Ovary (tissue), 9 donors: ENCODE results near the gene CMTM2. TPM values are rescaled to one million over a fixed set of nuclear protein-coding genes. Genes with fewer than 3 reads are reported as not detected.
A peak's percentile ranks its signal among the peaks of the same experiment; 100 is the strongest.

ENCODE experiments used
- DNase-seq, 5 donors: peaks; one replicate each; pipeline ENCODE4 v3.0.0-alpha.2; 2019 to 2020
- H3K27ac ChIP-seq, 2 donors: fragments of 200-600 bp; one replicate each; pipeline versions ENCODE4 v1.5.1 to v1.8.0; 2019 to 2022
- H3K27me3 ChIP-seq: fragments of 200-600 bp; one replicate; pipeline ENCODE4 v1.8.0; 2022
- H3K36me3 ChIP-seq: fragments of 200-600 bp; sonication (generic); one replicate; pipeline ENCODE4 v1.5.1; 2019
- H3K4me1 ChIP-seq: one replicate; pipeline ENCODE4 v1.8.1; 2013; ENCODE audit warnings: mild to moderate bottlenecking, moderate library complexity; ENCODE audit not compliant: insufficient read depth
- H3K4me3 ChIP-seq: fragments of 200-600 bp; sonication (generic); one replicate; pipeline ENCODE4 v1.5.1; 2017
- H3K9me3 ChIP-seq, 2 donors: fragments of 200-600 bp in 1 of 2; sonication (generic) in 1 of 2; one replicate each; pipeline versions ENCODE4 v1.5.1 to v1.8.1; 2013 to 2019; ENCODE audit warnings: mild to moderate bottlenecking in 1 of 2, moderate library complexity in 1 of 2
- EP300 ChIP-seq: sonication (generic); formaldehyde crosslinking; IDR thresholded peaks from one replicate; pipeline ENCODE4 v1.6.1; 2017; ENCODE audit warnings: antibody characterized with exemption
- POLR2A ChIP-seq: fragments of 450-650 bp; IDR thresholded peaks from one replicate; pipeline ENCODE4 v1.6.1; 2017; ENCODE audit warnings: antibody characterized with exemption, mild to moderate bottlenecking, moderate library complexity
- WGBS, 3 donors: extraction: QIAGEN DNeasy Blood & Tissue Kit in 1 of 3; methylation state at CpG; one replicate each; pipeline versions ENCODE4 v1.1.5 to v1.1.7; 2013 to 2017; 5-methylcytosine and 5-hydroxymethylcytosine counted together
- intact Hi-C, 4 donors: fragments of 100-400 bp; cut with DNase I; formaldehyde crosslinking; loops; one replicate each; pipeline versions ENCODE4 v1.11.0 to v1.15.1; 2022 to 2023
- polyA plus RNA-seq, 2 donors: library from polyadenylated mRNA; stranded (reverse); fragments of 200-250 nt in 1 of 2; fragments of 350-450 nt in 1 of 2; fragmentation: Illumina TruSeq in 1 of 2; extraction: RNeasy Lipid Tissue Mini Kit (QIAGEN cat#74804) in 1 of 2; gene quantifications; one replicate each; pipeline ENCODE4 v1.2.3, GENCODE V29; 2013 to 2014
- total RNA-seq, 7 donors: library from RNA; depleted of rRNA in 2 of 7; stranded (reverse); fragments of >200 nt in 2 of 7; fragmentation: NEBNext Ultra II Directional in 3 of 7; extraction: Animal tissue kit (Norgen Biotek cat#: 25700) in 3 of 7; gene quantifications; one replicate each; pipeline versions ENCODE4 v1.1.0 to v1.2.4, GENCODE V29; 2016 to 2023
- TF ChIP-seq, protein P1 (sequence below), 3 donors: fragments of 450-650 bp in 2 of 3; fragments of 200-600 bp in 1 of 3; IDR thresholded peaks; one replicate each; pipeline versions ENCODE4 v1.5.1 to v1.8.0; 2016 to 2022; ENCODE audit warnings: antibody characterized with exemption in 3 of 3, mild to moderate bottlenecking in 1 of 3
- donor health status: DM: no; HTN: no; CAD: no; lungs with moderate emphysema.
- donor health status: DM: no; HTN: no; CAD: no.
- donor health status: Bipolar disorder and iron deficiency.
- donor health status: DM: yes; HTN: yes; CAD: no.
- donor health status: DM: no; HTN: no; CAD: no.
- donor health status: DM: yes; HTN: yes; CAD: no.

CMTM2 gene
- total and polyA plus RNA-seq, 9 donors, result 0.21 to 1.8 (median 0.38) TPM; not detected in 6

DNA sequence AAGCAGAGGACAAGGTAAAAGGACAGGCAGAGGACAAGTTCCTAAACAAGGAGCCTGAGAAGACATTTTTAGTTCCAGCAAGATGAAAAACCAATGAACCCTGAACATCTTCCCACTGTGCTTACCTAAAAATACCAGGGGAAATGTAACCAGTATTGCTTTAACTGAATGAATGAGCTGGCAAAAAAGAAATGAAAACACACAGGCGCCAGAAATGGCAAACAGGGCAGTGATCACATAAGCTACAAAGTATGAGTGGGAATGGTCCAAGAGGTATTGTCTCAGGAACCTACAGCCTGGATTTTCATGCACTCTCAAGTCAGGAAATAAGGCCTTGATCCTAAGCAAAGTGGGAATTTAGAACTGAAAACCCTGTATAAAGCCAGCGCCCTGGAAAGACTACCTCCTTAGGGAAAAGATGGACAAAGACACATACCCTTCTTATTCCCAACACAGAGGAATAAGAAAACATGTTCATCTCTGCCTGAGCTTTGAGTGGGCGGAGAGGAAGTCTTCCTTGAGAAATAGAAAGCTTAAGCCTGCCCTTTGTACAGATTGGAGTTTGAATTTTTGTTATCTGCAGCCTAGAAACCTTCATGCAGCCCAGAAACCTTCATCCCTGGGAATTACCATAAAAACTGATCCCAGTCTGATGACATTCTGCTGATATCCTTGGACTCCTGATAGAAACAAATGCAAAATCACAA lies 2.1 kb downstream of the CMTM2 start:
- Histone ChIP-seq H3K4me3 (no peak overlapping the region), H3K36me3 (no peaks in the 10 kb centered on the region), H3K4me1 (peaks cover 5% of the 10 kb centered on the region), H3K9me3 (no peaks in the 10 kb centered on the region), H3K27me3 (no peaks in the 10 kb centered on the region), H3K27ac (no peak overlapping the region)
- intact Hi-C loops, result no loop called here
- no peak for DNase-seq
- TF ChIP-seq, protein P1, sequence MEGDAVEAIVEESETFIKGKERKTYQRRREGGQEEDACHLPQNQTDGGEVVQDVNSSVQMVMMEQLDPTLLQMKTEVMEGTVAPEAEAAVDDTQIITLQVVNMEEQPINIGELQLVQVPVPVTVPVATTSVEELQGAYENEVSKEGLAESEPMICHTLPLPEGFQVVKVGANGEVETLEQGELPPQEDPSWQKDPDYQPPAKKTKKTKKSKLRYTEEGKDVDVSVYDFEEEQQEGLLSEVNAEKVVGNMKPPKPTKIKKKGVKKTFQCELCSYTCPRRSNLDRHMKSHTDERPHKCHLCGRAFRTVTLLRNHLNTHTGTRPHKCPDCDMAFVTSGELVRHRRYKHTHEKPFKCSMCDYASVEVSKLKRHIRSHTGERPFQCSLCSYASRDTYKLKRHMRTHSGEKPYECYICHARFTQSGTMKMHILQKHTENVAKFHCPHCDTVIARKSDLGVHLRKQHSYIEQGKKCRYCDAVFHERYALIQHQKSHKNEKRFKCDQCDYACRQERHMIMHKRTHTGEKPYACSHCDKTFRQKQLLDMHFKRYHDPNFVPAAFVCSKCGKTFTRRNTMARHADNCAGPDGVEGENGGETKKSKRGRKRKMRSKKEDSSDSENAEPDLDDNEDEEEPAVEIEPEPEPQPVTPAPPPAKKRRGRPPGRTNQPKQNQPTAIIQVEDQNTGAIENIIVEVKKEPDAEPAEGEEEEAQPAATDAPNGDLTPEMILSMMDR (IDR thresholded peaks at IDR 0.05), result no peak
- no peak for TF ChIP-seq POLR2A
- TF ChIP-seq EP300, result no peak
- WGBS, 3 donors, result 50 to 75% (median 69%) methylated on average over 3 of the region's 3 CpGs

DNA sequence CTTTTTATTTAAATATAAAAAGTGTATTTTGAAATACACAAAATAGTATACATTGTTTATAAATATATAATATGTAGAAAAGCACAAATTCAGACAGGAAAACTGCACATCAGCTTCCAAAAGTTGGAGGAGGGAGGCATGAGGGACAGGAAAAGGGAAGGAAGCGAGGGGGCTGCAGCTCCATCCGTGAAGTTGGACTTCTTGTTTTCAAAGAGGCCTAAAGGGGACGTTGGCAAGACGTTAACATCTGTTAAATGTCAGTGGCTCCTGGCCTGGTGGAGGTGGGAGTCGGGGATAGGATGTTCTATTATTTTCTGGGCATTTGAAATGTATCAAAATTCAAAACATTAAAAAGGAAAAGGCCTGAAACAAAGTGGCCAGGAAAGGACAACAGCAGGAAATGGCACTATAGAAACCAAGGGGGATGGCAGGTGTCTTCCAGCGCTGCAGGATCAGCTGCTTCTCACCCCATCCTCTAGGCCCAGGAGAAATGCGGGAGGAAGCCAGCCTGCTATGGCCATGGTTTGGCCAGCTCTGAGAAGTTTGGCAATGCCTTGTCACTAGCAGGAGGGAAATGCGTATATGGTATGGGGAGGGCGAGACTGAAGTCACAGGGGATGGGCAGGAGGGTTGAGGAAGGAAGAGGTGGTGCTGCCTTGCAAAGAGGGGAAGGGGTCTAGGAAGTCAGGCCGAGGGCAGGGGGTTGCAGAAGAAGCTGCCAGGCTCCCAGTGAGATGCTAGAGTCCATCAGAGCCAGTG lies 6.4 kb downstream of the CMTM2 start:
- intact Hi-C loops, result no loop called here
- TF ChIP-seq, protein P1 (IDR thresholded peaks at IDR 0.05), result no peak
- TF ChIP-seq POLR2A (no peak), EP300 (no peak)

DNA sequence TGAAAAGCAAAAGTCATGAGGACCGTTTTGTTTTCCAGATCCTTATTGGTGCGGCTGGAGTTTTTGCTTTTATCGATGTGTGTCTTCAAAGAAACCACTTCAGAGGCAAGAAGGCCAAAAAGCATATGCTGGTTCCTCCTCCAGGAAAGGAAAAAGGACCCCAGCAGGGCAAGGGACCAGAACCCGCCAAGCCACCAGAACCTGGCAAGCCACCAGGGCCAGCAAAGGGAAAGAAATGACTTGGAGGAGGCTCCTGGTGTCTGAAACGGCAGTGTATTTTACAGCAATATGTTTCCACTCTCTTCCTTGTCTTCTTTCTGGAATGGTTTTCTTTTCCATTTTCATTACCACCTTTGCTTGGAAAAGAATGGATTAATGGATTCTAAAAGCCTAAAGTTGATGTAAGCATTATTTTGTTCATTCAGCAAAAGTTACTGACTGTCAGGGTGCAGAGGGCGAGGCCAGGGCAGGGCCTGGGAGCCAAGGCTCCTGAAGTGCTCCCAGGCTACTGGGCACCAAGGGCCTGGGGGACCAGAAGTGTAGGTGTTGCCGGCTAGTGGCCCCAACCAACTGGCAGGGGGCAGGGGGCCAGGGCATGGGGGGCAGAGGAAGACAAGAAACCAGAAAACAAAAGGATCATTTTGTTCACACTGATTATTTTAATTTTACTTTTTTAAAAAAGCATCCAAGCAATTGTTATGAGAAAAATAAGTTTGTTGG lies 8.8 kb downstream of the CMTM2 start:
- Histone ChIP-seq H3K27me3 (no peaks in the 10 kb centered on the region), H3K4me3 (no peak overlapping the region), H3K36me3 (no peaks in the 10 kb centered on the region), H3K9me3 (no peaks in the 10 kb centered on the region), H3K27ac (no peak overlapping the region), H3K4me1 (no peaks in the 10 kb centered on the region)
- intact Hi-C loops, result no loop called here
- TF ChIP-seq EP300, result no peak
- TF ChIP-seq, protein P1 (IDR thresholded peaks at IDR 0.05), result no peak
- no peak for TF ChIP-seq POLR2A
- 44 to 53% (median 45%) methylated on average over 7 of the region's 7 CpGs for WGBS, 3 donors
- no peak for DNase-seq

More for the DNA sequence above, 6.4 kb downstream of the CMTM2 start:
- Histone ChIP-seq H3K36me3 (no peaks in the 10 kb centered on the region), H3K27ac (no peak overlapping the region), H3K27me3 (no peaks in the 10 kb centered on the region), H3K4me3 (no peak overlapping the region), H3K4me1 (no peaks in the 10 kb centered on the region), H3K9me3 (no peaks in the 10 kb centered on the region)
- no peak for DNase-seq
- WGBS, 3 donors, result 69 to 77% (median 74%) methylated on average over 10 of the region's 10 CpGs

GRCh38 chr16:66588981-66589713 lies 9.9 kb downstream of the CMTM2 start:
- Histone ChIP-seq H3K27me3 (no peaks in the 10 kb centered on the region), H3K4me3 (no peak overlapping the region), H3K27ac (no peak overlapping the region), H3K9me3 (no peaks in the 10 kb centered on the region), H3K36me3 (no peaks in the 10 kb centered on the region), H3K4me1 (no peaks in the 10 kb centered on the region)
- 93 to 97% (median 94%) methylated on average over 8 of the region's 8 CpGs for WGBS, 3 donors
- intact Hi-C loops, result no loop called here
- TF ChIP-seq, protein P1 (IDR thresholded peaks at IDR 0.05), result peak in 1 of 3 donors; percentile 11
- TF ChIP-seq EP300, result no peak
- DNase-seq, result no peak
